ENCODE measurements around the gene ARHGAP12.

Gene ARHGAP12

GRCh38 chr10:31876652-31877352, 51.8 kb downstream of the ARHGAP12 start:
- H3K4me3 ChIP-seq (ENCODE audit: low read depth, low read length), result no peak overlapping the region
- in situ Hi-C loops (cut with HindIII; ENCODE audit: low pct_ligation_motif_present, low sequenced_read_pairs), result no loop called here
- TF ChIP-seq CTCF (IDR thresholded peaks at IDR 0.05; ENCODE audit: low read depth, low read length, missing control alignments), result no peak
- H3K36me3 ChIP-seq (replicated peaks), result no peaks in the 10 kb centered on the region
- H3K27ac ChIP-seq, result no peak overlapping the region
- no peaks in the 10 kb centered on the region for H3K27me3 ChIP-seq (replicated peaks)
- DNase-seq, result no peak

GRCh38 chr10:31875608-31876007, 53.0 kb downstream of the ARHGAP12 start:
- no peak for DNase-seq
- no peak overlapping the region for H3K4me3 ChIP-seq (ENCODE audit: low read depth, low read length)
- in situ Hi-C loops (cut with HindIII; ENCODE audit: low pct_ligation_motif_present, low sequenced_read_pairs), result no loop called here
- no peak for TF ChIP-seq CTCF (IDR thresholded peaks at IDR 0.05; ENCODE audit: low read depth, low read length, missing control alignments)
- H3K36me3 ChIP-seq (replicated peaks), result no peaks in the 10 kb centered on the region
- H3K27me3 ChIP-seq (replicated peaks), result no peaks in the 10 kb centered on the region
- H3K27ac ChIP-seq, result no peak overlapping the region

- Histone ChIP-seq H3K36me3 (replicated peaks) (no peaks in the 10 kb centered on the region), H3K4me3 (ENCODE audit: low read depth, low read length) (no peak overlapping the region), H3K27me3 (replicated peaks) (no peaks in the 10 kb centered on the region), H3K27ac (no peak overlapping the region)
- no peak for TF ChIP-seq CTCF (IDR thresholded peaks at IDR 0.05; ENCODE audit: low read depth, low read length, missing control alignments)
- DNase-seq, result no peak
- in situ Hi-C loops (cut with HindIII; ENCODE audit: low pct_ligation_motif_present, low sequenced_read_pairs), result no loop called here
These were observed 54.9 kb downstream of the ARHGAP12 start for GRCh38 chr10:31873724-31874123.

GRCh38 chr10:31871266-31872065, 57.2 kb downstream of the ARHGAP12 start:
- TF ChIP-seq CTCF (IDR thresholded peaks at IDR 0.05; ENCODE audit: low read depth, low read length, missing control alignments), result no peak
- in situ Hi-C loops (cut with HindIII; ENCODE audit: low pct_ligation_motif_present, low sequenced_read_pairs), result no loop called here
- no peak overlapping the region for H3K27ac ChIP-seq
- no peak for DNase-seq
- no peak overlapping the region for H3K4me3 ChIP-seq (ENCODE audit: low read depth, low read length)
- no peaks in the 10 kb centered on the region for H3K27me3 ChIP-seq (replicated peaks)
- H3K36me3 ChIP-seq (replicated peaks), result no peaks in the 10 kb centered on the region

DNA sequence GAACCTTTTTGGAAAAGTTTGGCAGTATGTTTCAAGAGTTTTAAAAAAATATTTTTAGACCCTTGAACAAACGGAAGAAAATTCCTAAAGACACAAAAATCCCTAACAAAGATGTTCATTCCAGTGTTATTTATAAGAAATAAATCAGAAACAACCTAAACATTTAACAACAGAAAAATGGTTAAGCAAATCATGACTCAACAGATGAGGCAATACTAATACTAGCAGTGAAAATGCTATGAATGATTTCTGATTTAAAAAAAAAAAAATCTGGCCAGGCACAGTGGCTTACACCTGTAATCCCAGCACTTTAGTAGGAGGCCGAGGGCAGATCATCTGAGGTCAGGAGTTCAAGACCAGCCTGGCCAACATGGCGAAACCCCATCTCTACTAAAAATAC, 61.0 kb downstream of the ARHGAP12 start:
- no peak for TF ChIP-seq CTCF (IDR thresholded peaks at IDR 0.05; ENCODE audit: low read depth, low read length, missing control alignments)
- no peaks in the 10 kb centered on the region for H3K36me3 ChIP-seq (replicated peaks)
- in situ Hi-C loops (cut with HindIII; ENCODE audit: low pct_ligation_motif_present, low sequenced_read_pairs), result no loop called here
- DNase-seq, result no peak
- no peak overlapping the region for H3K4me3 ChIP-seq (ENCODE audit: low read depth, low read length)
- H3K27ac ChIP-seq, result no peak overlapping the region
- no peaks in the 10 kb centered on the region for H3K27me3 ChIP-seq (replicated peaks)

All from brain microvascular endothelial cell (primary cell).